Head of caudate nucleus (tissue), 42 donors: Measurements from ENCODE around the gene COL6A2.
"Not testable (repeated sequence)": the region's sequence is repeated elsewhere in the genome, so short reads cannot be mapped to it uniquely, and the experiment has no call there.

ENCODE experiments used
- DNase-seq, 42 donors: peaks; one replicate each; pipeline versions ENCODE4 v3.0.0 to v3.0.0-alpha.2; 2020 to 2021; ENCODE audit warnings: mixed read lengths in 7 of 42
- intact Hi-C: fragments of 100-400 bp; cut with DNase I; formaldehyde crosslinking; loops from one replicate; pipeline ENCODE4 v1.15.0; 2022

Gene COL6A2

GRCh38 chr21:46170436-46171193 lies 72.7 kb downstream of the COL6A2 start:
- intact Hi-C loops = not testable (repeated sequence)
- DNase-seq = peak in 12 of 42 donors; percentile 3 to 25 (median 7)

- DNase-seq = peak in 3 of 42 donors; percentile 0 to 15 (median 3)
- intact Hi-C loops = no loop called here
Observed at GRCh38 chr21:46171585-46171984, 73.7 kb downstream of the COL6A2 start.

GRCh38 chr21:46171996-46172862 lies 74.3 kb downstream of the COL6A2 start:
- intact Hi-C loops = no loop called here
- peak in 30 of 42 donors; percentile 10 to 69 (median 48) for DNase-seq

- intact Hi-C loops = no loop called here
- peak in 14 of 42 donors; percentile 1 to 26 (median 6) for DNase-seq
Observed at GRCh38 chr21:46172863-46173528, 75.1 kb downstream of the COL6A2 start.

- peak in 16 of 42 donors; percentile 3 to 35 (median 10) for DNase-seq
- intact Hi-C loops = no loop called here
Observed at GRCh38 chr21:46173573-46173972, 75.7 kb downstream of the COL6A2 start.

- DNase-seq, intact Hi-C loops: not testable (repeated sequence)
Observed at GRCh38 chr21:46176443-46177129, 78.7 kb downstream of the COL6A2 start.

GRCh38 chr21:46178961-46179360 lies 81.0 kb downstream of the COL6A2 start:
- intact Hi-C loops = no loop called here
- peak in 7 of 42 donors; percentile 4 to 37 (median 13) for DNase-seq
